NCI-H2171 treated with DMSO at 0.1 percent for 48 hours (cell line): Measurements from ENCODE around the gene CFP.

ENCODE experiments used
- DNase-seq: peaks from one replicate; lab custom pipeline; 2025; lab: John Stamatoyannopoulos, UW

The CFP gene

GRCh38 chrX:47574076-47574546 lies 55.6 kb downstream of the CFP start:
- DNase-seq: no peak

GRCh38 chrX:47573341-47574075 lies 56.2 kb downstream of the CFP start:
- DNase-seq: no peak
